Measurements from ENCODE around the gene HIRA. TPM values are rescaled to one million over a fixed set of nuclear protein-coding genes. Genes with fewer than 3 reads are reported as not detected.

Gene HIRA
- total and polyA plus RNA-seq, 9 of the 15 experiments (the other 6 are each of a cell fraction or from before 2014, with no cell fraction given) = 0.96 to 132 (median 58.4) TPM

GRCh38 chr22:19419086-19419463 lies 12.5 kb downstream of the HIRA start (continued):
- no peak for TF ChIP-seq PRDM10 (IDR thresholded peaks at IDR 0.05; ENCODE audit: partially characterized antibody)
- no peak for TF ChIP-seq TCF7L2 (IDR thresholded peaks at IDR 0.05; ENCODE audit: low read depth, low read length)
- no peak for TF ChIP-seq ZNF518B (CRISPR knock-in tag; IDR thresholded peaks at IDR 0.05)
- TF ChIP-seq ASH1L (IDR thresholded peaks at IDR 0.05; ENCODE audit: borderline replicate concordance, low read depth, partially characterized antibody) = no peak
- TF ChIP-seq POLR3A (IDR thresholded peaks at IDR 0.05; ENCODE audit: borderline replicate concordance, extremely low read depth, insufficient read depth, insufficient read length) = no peak
- no peak for TF ChIP-seq U2AF1 (optimal IDR thresholded peaks at IDR 0.05; ENCODE audit: low read depth, low read length)
- TF ChIP-seq MLLT1 (IDR thresholded peaks at IDR 0.05) = peak; percentile 94 to 95
- TF ChIP-seq ZNF766 (CRISPR knock-in tag; conservative IDR thresholded peaks at IDR 0.05) = peak; percentile 43; the same call in 1 of the 2 replicates
- TF ChIP-seq PML (IDR thresholded peaks at IDR 0.05; ENCODE audit: low read length) = peak; percentile 28; the same call in 1 of the 2 replicates
- TF ChIP-seq E2F8 (IDR thresholded peaks at IDR 0.05; ENCODE audit: low read depth, partially characterized antibody) = peak; percentile 81
- no peak for TF ChIP-seq GTF3C2 (IDR thresholded peaks at IDR 0.05; ENCODE audit: borderline replicate concordance, extremely low read depth, insufficient read length)
